Thyroid gland (tissue), 4 donors: ENCODE results near the gene RAP1GAP. TPM values are rescaled to one million over a fixed set of nuclear protein-coding genes. Genes with fewer than 3 reads are reported as not detected.
A peak's percentile ranks its signal among the peaks of the same experiment; 100 is the strongest.

ENCODE experiments used
- DNase-seq, 2 donors: peaks; one replicate each; pipeline ENCODE4 v3.0.0-alpha.2; 2019
- H3K27ac ChIP-seq, 3 donors: fragments of 200-600 bp; sonication (generic); 1 replicate in 2 of 3; 2 replicates in 1 of 3; pipeline ENCODE4 v1.5.1; 2016 to 2019; ENCODE audit warnings: mild to moderate bottlenecking in 1 of 3, moderate library complexity in 1 of 3
- H3K27me3 ChIP-seq: fragments of 200-600 bp; sonication (generic); one replicate; pipeline ENCODE4 v1.5.1; 2019
- H3K36me3 ChIP-seq, 2 donors: fragments of 200-600 bp; sonication (generic); one replicate each; pipeline ENCODE4 v1.5.1; 2016 to 2019
- H3K4me1 ChIP-seq, 2 donors: fragments of 200-600 bp; sonication (generic); one replicate each; pipeline ENCODE4 v1.5.1; 2017 to 2019
- H3K4me3 ChIP-seq, 3 donors: fragments of 200-600 bp; sonication (generic); replicated peaks in 1 of 3; 1 replicate in 2 of 3; 2 replicates in 1 of 3; pipeline ENCODE4 v1.5.1; 2016; ENCODE audit warnings: mild to moderate bottlenecking in 1 of 3
- H3K9me3 ChIP-seq: fragments of 200-600 bp; sonication (generic); one replicate; pipeline ENCODE4 v1.5.1; 2017
- POLR2A ChIP-seq, 2 donors: fragments of 450-650 bp; IDR thresholded peaks; one replicate each; pipeline ENCODE4 v1.6.1; 2017; ENCODE audit warnings: antibody characterized with exemption in 2 of 2, mild to moderate bottlenecking in 2 of 2, moderate library complexity in 1 of 2
- WGBS, 2 donors: methylation state at CpG; one replicate each; pipeline ENCODE4 v1.1.5; 2017; 5-methylcytosine and 5-hydroxymethylcytosine counted together
- intact Hi-C: fragments of 100-400 bp; cut with DNase I; formaldehyde crosslinking; loops from one replicate; pipeline ENCODE4 v1.15.1; 2023
- total RNA-seq, 4 donors: library from RNA; depleted of rRNA; stranded (reverse); fragments of >200 nt; gene quantifications; one replicate each; pipeline ENCODE4 v1.2.3, GENCODE V29; 2016
- TF ChIP-seq, protein P1 (sequence below), 6 experiments: fragments of 200-600 bp in 3 of 6; fragments of 450-650 bp in 3 of 6; sonication (generic) in 3 of 6; IDR thresholded peaks; one replicate each; pipeline ENCODE4 v1.5.1; 2016 to 2019; ENCODE audit warnings: antibody characterized with exemption in 6 of 6, mild to moderate bottlenecking in 2 of 6, inconsistent platforms in 1 of 6, moderate library complexity in 1 of 6

RAP1GAP gene
- total RNA-seq, 4 donors from 2014 or later = 256 to 588 (median 506) TPM

DNA sequence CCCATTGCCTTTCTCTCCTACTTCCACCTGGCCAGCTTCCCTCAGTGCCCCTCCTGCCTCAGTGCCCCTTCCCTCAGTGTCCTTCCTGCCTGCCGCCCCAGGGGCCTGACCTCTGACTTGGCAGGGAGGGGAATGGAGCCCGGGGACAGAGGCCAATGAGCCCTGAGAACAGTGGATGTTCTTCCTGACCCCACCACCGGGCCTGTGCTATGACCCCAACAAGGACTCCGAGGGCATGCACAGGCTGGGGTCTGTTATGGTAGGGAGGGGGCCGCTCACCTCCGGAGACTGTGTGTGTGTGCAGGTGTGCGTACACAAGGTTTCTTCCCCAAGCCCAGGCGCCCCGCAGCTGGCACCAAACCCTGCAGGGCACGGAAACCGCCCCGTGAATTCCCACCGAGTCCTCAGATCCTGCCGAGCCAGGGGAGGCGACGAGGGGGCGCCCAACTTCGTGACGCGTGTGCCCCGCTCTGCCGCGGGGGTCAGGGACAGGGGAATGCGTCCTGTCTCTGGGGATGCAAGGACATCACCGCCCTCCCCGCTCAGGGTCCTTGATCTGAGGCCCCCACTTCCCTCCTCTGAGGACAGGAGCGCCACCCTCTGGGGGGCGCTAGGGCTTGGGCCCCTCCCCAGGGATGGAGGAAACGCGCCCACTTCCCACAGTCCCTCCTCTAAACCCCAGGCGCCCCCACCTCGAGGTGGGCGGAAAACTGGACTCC is 766 bp downstream of the RAP1GAP start:
- H3K9me3 ChIP-seq = no peaks in the 10 kb centered on the region
- TF ChIP-seq, protein P1, sequence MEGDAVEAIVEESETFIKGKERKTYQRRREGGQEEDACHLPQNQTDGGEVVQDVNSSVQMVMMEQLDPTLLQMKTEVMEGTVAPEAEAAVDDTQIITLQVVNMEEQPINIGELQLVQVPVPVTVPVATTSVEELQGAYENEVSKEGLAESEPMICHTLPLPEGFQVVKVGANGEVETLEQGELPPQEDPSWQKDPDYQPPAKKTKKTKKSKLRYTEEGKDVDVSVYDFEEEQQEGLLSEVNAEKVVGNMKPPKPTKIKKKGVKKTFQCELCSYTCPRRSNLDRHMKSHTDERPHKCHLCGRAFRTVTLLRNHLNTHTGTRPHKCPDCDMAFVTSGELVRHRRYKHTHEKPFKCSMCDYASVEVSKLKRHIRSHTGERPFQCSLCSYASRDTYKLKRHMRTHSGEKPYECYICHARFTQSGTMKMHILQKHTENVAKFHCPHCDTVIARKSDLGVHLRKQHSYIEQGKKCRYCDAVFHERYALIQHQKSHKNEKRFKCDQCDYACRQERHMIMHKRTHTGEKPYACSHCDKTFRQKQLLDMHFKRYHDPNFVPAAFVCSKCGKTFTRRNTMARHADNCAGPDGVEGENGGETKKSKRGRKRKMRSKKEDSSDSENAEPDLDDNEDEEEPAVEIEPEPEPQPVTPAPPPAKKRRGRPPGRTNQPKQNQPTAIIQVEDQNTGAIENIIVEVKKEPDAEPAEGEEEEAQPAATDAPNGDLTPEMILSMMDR (IDR thresholded peaks at IDR 0.05) = peak in 1 of 6 experiments; percentile 11
- TF ChIP-seq POLR2A (IDR thresholded peaks at IDR 0.05) = no peak
- peak overlapping the region; percentile 76 to 94 (median 93) for H3K27ac ChIP-seq
- H3K36me3 ChIP-seq = peaks cover 4 to 7% of the 10 kb centered on the region in 2 donors
- H3K27me3 ChIP-seq = no peaks in the 10 kb centered on the region
- 9 to 14% methylated on average over 10 to 20 of the region's 33 CpGs for WGBS, 2 donors
- peak overlapping the region; percentile 43 to 83 (median 48) for H3K4me3 ChIP-seq
- peaks cover 81 to 84% of the 10 kb centered on the region in 2 donors for H3K4me1 ChIP-seq
- intact Hi-C loops = loop anchor here (10.0 kb wide), 3 partner anchors 116 to 414 kb away; partner anchors contain the start of gene USP48
- DNase-seq = no peak

- 86 to 90% methylated on average over 10 to 11 of the region's 11 CpGs for WGBS, 2 donors
Observed at GRCh38 chr1:21667348-21668231, 1.6 kb downstream of the RAP1GAP start.

GRCh38 chr1:21666576-21667320 is 2.4 kb downstream of the RAP1GAP start:
- no peaks in the 10 kb centered on the region for H3K9me3 ChIP-seq
- TF ChIP-seq, protein P1 (IDR thresholded peaks at IDR 0.05) = no peak
- no peak for TF ChIP-seq POLR2A (IDR thresholded peaks at IDR 0.05)
- 68 to 73% methylated on average over 16 to 22 of the region's 22 CpGs for WGBS, 2 donors
- peak in 1 of 2 donors; percentile 41 for DNase-seq
- peaks cover 68 to 69% of the 10 kb centered on the region in 2 donors for H3K4me1 ChIP-seq
- H3K36me3 ChIP-seq = peaks cover 4 to 11% of the 10 kb centered on the region in 2 donors
- H3K4me3 ChIP-seq = peak overlapping the region in 1 of 3 donors; percentile 83
- H3K27me3 ChIP-seq = no peaks in the 10 kb centered on the region
- H3K27ac ChIP-seq = peak overlapping the region; percentile 76 to 94 (median 93)
- intact Hi-C loops = loop anchor here (10.0 kb wide), 3 partner anchors 118 to 412 kb away; partner anchors contain the start of gene USP48

More at GRCh38 chr1:21667348-21668231, 1.6 kb downstream of the RAP1GAP start:
- Histone ChIP-seq H3K4me3 (peak overlapping the region; percentile 43 to 83 (median 48)), H3K4me1 (peaks cover 74 to 76% of the 10 kb centered on the region in 2 donors), H3K36me3 (peaks cover 4 to 7% of the 10 kb centered on the region in 2 donors), H3K27me3 (no peaks in the 10 kb centered on the region), H3K9me3 (no peaks in the 10 kb centered on the region), H3K27ac (peak overlapping the region; percentile 76 to 94 (median 93))
- intact Hi-C loops = loop anchor here (10.0 kb wide), 3 partner anchors 117 to 413 kb away; partner anchors contain the start of gene USP48
- no peak for TF ChIP-seq POLR2A (IDR thresholded peaks at IDR 0.05)
- TF ChIP-seq, protein P1 (IDR thresholded peaks at IDR 0.05) = no peak
- no peak for DNase-seq

- no peaks in the 10 kb centered on the region for H3K27me3 ChIP-seq
- peaks cover 4 to 11% of the 10 kb centered on the region in 2 donors for H3K36me3 ChIP-seq
- WGBS, 2 donors = 56 to 60% methylated on average over 4 to 6 of the region's 8 CpGs
- no peak overlapping the region for H3K4me3 ChIP-seq
- H3K9me3 ChIP-seq = no peaks in the 10 kb centered on the region
- intact Hi-C loops = loop anchor here (10.0 kb wide), 3 partner anchors 119 to 411 kb away; partner anchors contain the start of gene USP48
- H3K4me1 ChIP-seq = peaks cover 60 to 61% of the 10 kb centered on the region in 2 donors
- peak in 1 of 2 donors; percentile 84 for TF ChIP-seq POLR2A (IDR thresholded peaks at IDR 0.05)
- TF ChIP-seq, protein P1 (IDR thresholded peaks at IDR 0.05) = no peak
- DNase-seq = peak; percentile 87 to 91
- H3K27ac ChIP-seq = peak overlapping the region; percentile 29 to 93 (median 76)
Observed at GRCh38 chr1:21665711-21666575, 3.2 kb downstream of the RAP1GAP start.
